Stimulated activated naive CD8-positive, alpha-beta T cell treated with anti-CD3 and anti-CD28 coated beads, Interleukin-15, Interleukin-2, amounts not matched to agents 100 U/mL and 50 U/mL, for 24 hours (primary cell): ENCODE results near the gene PIK3R5.

ENCODE experiments used
- ATAC-seq: fragments of 150-1000 bp; cut with Tn5 transposase; one replicate; pipeline ENCODE4 v1.10.0; 2021
- DNase-seq: peaks from one replicate; pipeline ENCODE4 v3.0.0; 2021

The PIK3R5 gene

GRCh38 chr17:8924595-8924994, 40.9 kb downstream of the PIK3R5 start:
- ATAC-seq (no peak), DNase-seq (no peak)

GRCh38 chr17:8923762-8924161, 41.7 kb downstream of the PIK3R5 start:
- no peak for ATAC-seq

GRCh38 chr17:8922928-8923327, 42.6 kb downstream of the PIK3R5 start:
- no peak for DNase-seq
- ATAC-seq, result no peak

More at GRCh38 chr17:8923762-8924161, 41.7 kb downstream of the PIK3R5 start:
- no peak for DNase-seq

- peak; percentile 57 for ATAC-seq
- no peak for DNase-seq
These were observed 43.1 kb downstream of the PIK3R5 start for GRCh38 chr17:8922451-8922850.

GRCh38 chr17:8921147-8921546, 44.4 kb downstream of the PIK3R5 start:
- ATAC-seq (peak; percentile 48), DNase-seq (no peak)

- ATAC-seq (no peak), DNase-seq (no peak)
These were observed 46.6 kb downstream of the PIK3R5 start for GRCh38 chr17:8918807-8919465.

- DNase-seq, result no peak
- ATAC-seq, result no peak
These were observed 49.0 kb downstream of the PIK3R5 start for GRCh38 chr17:8916466-8916865.

- DNase-seq (no peak), ATAC-seq (no peak)
These were observed 51.0 kb downstream of the PIK3R5 start for GRCh38 chr17:8914554-8914953.

- DNase-seq, result no peak
- no peak for ATAC-seq
These were observed 51.6 kb downstream of the PIK3R5 start for GRCh38 chr17:8913879-8914278.

- ATAC-seq, result no peak
- no peak for DNase-seq
These were observed 52.4 kb downstream of the PIK3R5 start for GRCh38 chr17:8913091-8913490.

GRCh38 chr17:8912084-8912981, 53.2 kb downstream of the PIK3R5 start:
- DNase-seq, result no peak
- no peak for ATAC-seq

GRCh38 chr17:8910969-8911604, 54.4 kb downstream of the PIK3R5 start:
- ATAC-seq, result no peak
- DNase-seq, result no peak

GRCh38 chr17:8909586-8910270, 55.8 kb downstream of the PIK3R5 start:
- ATAC-seq (no peak), DNase-seq (no peak)

GRCh38 chr17:8905331-8905730, 60.2 kb downstream of the PIK3R5 start:
- ATAC-seq (no peak), DNase-seq (no peak)

- no peak for ATAC-seq
- no peak for DNase-seq
These were observed 60.8 kb downstream of the PIK3R5 start for GRCh38 chr17:8904686-8905085.

GRCh38 chr17:8904201-8904600, 61.3 kb downstream of the PIK3R5 start:
- ATAC-seq (no peak), DNase-seq (no peak)

GRCh38 chr17:8900626-8901585, 64.6 kb downstream of the PIK3R5 start:
- ATAC-seq (peak; percentile 7), DNase-seq (peak; percentile 26)

GRCh38 chr17:8900207-8900606, 65.3 kb downstream of the PIK3R5 start:
- ATAC-seq, result no peak
- no peak for DNase-seq

GRCh38 chr17:8898636-8899035, 66.9 kb downstream of the PIK3R5 start:
- DNase-seq, result no peak
- no peak for ATAC-seq

GRCh38 chr17:8898126-8898525, 67.4 kb downstream of the PIK3R5 start:
- ATAC-seq (no peak), DNase-seq (no peak)
